GM21737 (cell line): Measurements from ENCODE around the gene IL23R.

Experiments
- ATAC-seq: cut with Tn5 transposase; IDR thresholded peaks from one replicate; pipeline ENCODE4 v1.9.1; 2021; ENCODE audit warnings: mild to moderate bottlenecking, moderate library complexity; ENCODE audit not compliant: unreplicated experiment

IL23R gene

GRCh38 chr1:67228791-67229190, 62.5 kb downstream of the IL23R start:
- no peak for ATAC-seq

GRCh38 chr1:67230539-67230938, 64.3 kb downstream of the IL23R start:
- ATAC-seq = no peak

GRCh38 chr1:67236277-67236676, 70.0 kb downstream of the IL23R start:
- ATAC-seq = no peak

- ATAC-seq = no peak
These were observed 73.5 kb downstream of the IL23R start for GRCh38 chr1:67239738-67240137.

- no peak for ATAC-seq
These were observed 75.0 kb downstream of the IL23R start for GRCh38 chr1:67241200-67241746.

GRCh38 chr1:67242016-67242415, 75.8 kb downstream of the IL23R start:
- no peak for ATAC-seq

- no peak for ATAC-seq
These were observed 83.9 kb downstream of the IL23R start for GRCh38 chr1:67250051-67250653.

- no peak for ATAC-seq
These were observed 90.3 kb downstream of the IL23R start for GRCh38 chr1:67256291-67257172.

GRCh38 chr1:67257173-67257535, 90.9 kb downstream of the IL23R start:
- no peak for ATAC-seq

- ATAC-seq = no peak
These were observed 95.4 kb downstream of the IL23R start for GRCh38 chr1:67261680-67262079.

- no peak for ATAC-seq
These were observed 96.5 kb downstream of the IL23R start for GRCh38 chr1:67262735-67263134.

GRCh38 chr1:67264152-67264551, 97.9 kb downstream of the IL23R start:
- ATAC-seq = no peak

GRCh38 chr1:67264899-67265298, 98.6 kb downstream of the IL23R start:
- peak; percentile 71 for ATAC-seq

- ATAC-seq = no peak
These were observed 102.8 kb downstream of the IL23R start for GRCh38 chr1:67269061-67269460.

GRCh38 chr1:67270541-67270940, 104.3 kb downstream of the IL23R start:
- ATAC-seq = no peak

- no peak for ATAC-seq
These were observed 107.3 kb downstream of the IL23R start for GRCh38 chr1:67273591-67273990.

GRCh38 chr1:67274623-67275325, 108.5 kb downstream of the IL23R start:
- peak; percentile 50 for ATAC-seq

GRCh38 chr1:67280696-67281095, 114.4 kb downstream of the IL23R start:
- no peak for ATAC-seq

GRCh38 chr1:67281244-67281643, 115.0 kb downstream of the IL23R start:
- no peak for ATAC-seq

GRCh38 chr1:67285780-67286488, 119.7 kb downstream of the IL23R start:
- no peak for ATAC-seq

- ATAC-seq = no peak
These were observed 124.0 kb downstream of the IL23R start for GRCh38 chr1:67290236-67290635.
